ENCODE results near the gene MGLL.

Gene MGLL

DNA sequence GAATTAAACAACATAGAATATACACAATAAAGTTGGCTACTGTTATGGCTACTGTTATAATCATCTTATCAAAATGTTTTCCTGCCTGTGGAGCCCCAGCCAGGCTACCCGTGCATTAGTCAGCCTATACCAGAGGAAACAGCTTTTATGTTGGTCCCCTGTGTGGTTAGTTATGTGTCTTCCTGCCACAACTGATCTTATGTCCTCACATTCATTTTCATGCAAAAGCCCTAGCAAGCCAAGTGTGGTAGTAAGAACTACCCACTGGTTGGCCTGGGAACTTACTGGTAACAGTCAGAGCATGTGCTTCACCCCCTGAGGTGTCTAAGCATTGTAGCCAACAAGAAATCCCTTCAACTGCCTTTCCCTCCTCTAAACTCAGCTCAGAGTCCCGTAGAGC is 21.8 kb downstream of the MGLL start:
- Histone ChIP-seq H2AFZ (no peak overlapping the region), H3K9ac (no peak overlapping the region), H3K9me3 (ENCODE audit: control insufficient read depth, low read length) (no peaks in the 10 kb centered on the region), H3K4me1 (no peaks in the 10 kb centered on the region), H3K79me2 (no peaks in the 10 kb centered on the region), H3K36me3 (ENCODE audit: control insufficient read depth, insufficient read depth, low read length) (no peaks in the 10 kb centered on the region), H3K4me3 (ENCODE audit: low read depth, low read length) (no peak overlapping the region), H3K27ac (no peak overlapping the region), H3K4me2 (ENCODE audit: low read length) (no peak overlapping the region), H3K27me3 (ENCODE audit: control insufficient read depth, insufficient read depth, low read length) (no peaks in the 10 kb centered on the region)
- TF ChIP-seq, protein P1, sequence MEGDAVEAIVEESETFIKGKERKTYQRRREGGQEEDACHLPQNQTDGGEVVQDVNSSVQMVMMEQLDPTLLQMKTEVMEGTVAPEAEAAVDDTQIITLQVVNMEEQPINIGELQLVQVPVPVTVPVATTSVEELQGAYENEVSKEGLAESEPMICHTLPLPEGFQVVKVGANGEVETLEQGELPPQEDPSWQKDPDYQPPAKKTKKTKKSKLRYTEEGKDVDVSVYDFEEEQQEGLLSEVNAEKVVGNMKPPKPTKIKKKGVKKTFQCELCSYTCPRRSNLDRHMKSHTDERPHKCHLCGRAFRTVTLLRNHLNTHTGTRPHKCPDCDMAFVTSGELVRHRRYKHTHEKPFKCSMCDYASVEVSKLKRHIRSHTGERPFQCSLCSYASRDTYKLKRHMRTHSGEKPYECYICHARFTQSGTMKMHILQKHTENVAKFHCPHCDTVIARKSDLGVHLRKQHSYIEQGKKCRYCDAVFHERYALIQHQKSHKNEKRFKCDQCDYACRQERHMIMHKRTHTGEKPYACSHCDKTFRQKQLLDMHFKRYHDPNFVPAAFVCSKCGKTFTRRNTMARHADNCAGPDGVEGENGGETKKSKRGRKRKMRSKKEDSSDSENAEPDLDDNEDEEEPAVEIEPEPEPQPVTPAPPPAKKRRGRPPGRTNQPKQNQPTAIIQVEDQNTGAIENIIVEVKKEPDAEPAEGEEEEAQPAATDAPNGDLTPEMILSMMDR (IDR thresholded peaks at IDR 0.05), result no peak

DNA sequence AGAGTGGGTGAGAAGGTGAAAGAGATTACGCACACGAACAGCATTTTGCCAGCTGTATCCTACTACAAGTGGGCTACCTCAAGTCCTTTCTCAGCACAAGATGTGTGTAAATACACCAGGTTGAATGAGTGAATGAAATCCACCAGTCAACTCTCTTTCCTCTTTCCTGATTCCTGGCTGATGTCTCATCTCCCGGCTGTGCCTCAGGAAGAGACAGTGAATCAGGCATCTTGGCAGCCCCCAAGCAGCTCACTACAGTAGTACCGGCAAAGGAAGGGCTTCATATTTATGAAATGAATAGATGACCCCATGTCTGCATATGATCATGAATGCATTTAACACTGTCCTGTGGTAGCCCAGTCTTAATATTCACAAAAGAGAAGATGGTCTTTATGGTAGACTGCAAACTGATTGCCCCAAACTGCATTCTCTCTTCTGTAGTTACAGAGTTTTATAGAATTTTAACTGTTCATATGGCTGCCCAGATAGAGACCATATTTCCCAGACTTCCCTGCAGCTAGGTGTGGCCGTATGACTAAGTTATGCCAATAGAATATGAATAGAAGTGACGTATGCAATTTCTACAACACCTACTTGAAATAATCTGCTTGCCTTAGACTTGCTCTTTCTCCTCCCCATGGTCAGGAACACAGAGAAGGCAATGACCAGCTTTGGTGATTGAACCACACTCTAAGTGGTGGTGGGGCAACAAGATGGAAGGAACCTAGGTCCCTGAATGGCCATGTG is 22.7 kb downstream of the MGLL start:
- Histone ChIP-seq H3K4me2 (ENCODE audit: low read length) (no peak overlapping the region), H3K36me3 (ENCODE audit: control insufficient read depth, insufficient read depth, low read length) (no peaks in the 10 kb centered on the region), H3K4me1 (no peaks in the 10 kb centered on the region), H3K9ac (no peak overlapping the region), H2AFZ (no peak overlapping the region), H3K9me3 (ENCODE audit: control insufficient read depth, low read length) (no peaks in the 10 kb centered on the region), H3K4me3 (ENCODE audit: low read depth, low read length) (no peak overlapping the region), H3K27me3 (ENCODE audit: control insufficient read depth, insufficient read depth, low read length) (no peaks in the 10 kb centered on the region), H3K79me2 (no peaks in the 10 kb centered on the region), H3K27ac (no peak overlapping the region)
- TF ChIP-seq, protein P1 (IDR thresholded peaks at IDR 0.05), result no peak

DNA sequence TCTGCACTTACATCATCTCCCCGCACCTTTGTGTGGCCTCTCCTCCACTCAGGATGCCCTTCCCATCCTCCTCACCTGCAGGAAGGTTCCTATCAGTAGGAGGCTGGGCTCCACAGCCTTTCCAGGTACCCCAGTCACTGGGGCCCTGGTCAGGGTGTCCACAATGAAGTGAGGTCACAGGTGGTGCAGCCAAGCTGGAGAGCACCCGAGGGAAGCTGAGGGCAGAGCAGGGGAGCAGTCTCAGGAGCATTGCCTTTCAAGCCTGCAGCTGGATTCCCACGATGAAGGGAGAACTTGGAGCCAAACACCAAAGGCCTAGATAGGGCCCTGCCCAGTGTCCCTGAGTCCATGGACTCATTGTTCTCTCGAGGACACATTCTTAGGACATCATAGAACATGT is 23.6 kb downstream of the MGLL start:
- Histone ChIP-seq H3K9ac (no peak overlapping the region), H3K9me3 (ENCODE audit: control insufficient read depth, low read length) (no peaks in the 10 kb centered on the region), H3K36me3 (ENCODE audit: control insufficient read depth, insufficient read depth, low read length) (no peaks in the 10 kb centered on the region), H2AFZ (no peak overlapping the region), H3K4me1 (no peaks in the 10 kb centered on the region), H3K27me3 (ENCODE audit: control insufficient read depth, insufficient read depth, low read length) (no peaks in the 10 kb centered on the region), H3K4me2 (ENCODE audit: low read length) (no peak overlapping the region), H3K79me2 (no peaks in the 10 kb centered on the region), H3K4me3 (ENCODE audit: low read depth, low read length) (no peak overlapping the region), H3K27ac (no peak overlapping the region)
- TF ChIP-seq, protein P1 (IDR thresholded peaks at IDR 0.05), result no peak

DNA sequence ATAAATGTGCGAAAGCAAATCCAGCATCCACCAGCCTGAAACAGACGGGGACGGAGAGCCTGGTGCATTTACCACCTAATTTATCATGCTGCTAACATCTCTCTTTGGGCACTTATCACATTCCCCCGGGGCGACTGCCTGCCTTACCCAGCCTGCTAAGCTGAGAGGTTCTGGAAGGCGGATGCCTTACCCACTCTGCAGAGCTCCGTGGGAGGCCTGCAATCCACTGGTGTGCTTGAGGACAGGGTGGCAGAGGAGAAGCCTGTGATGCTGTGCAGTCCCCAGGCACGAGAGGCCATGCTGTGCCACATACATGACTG is 25.5 kb downstream of the MGLL start:
- TF ChIP-seq, protein P1 (IDR thresholded peaks at IDR 0.05), result no peak
- no peaks in the 10 kb centered on the region for H3K27me3 ChIP-seq (ENCODE audit: control insufficient read depth, insufficient read depth, low read length)
- no peak overlapping the region for H3K27ac ChIP-seq
- H3K9ac ChIP-seq, result no peak overlapping the region
- H3K36me3 ChIP-seq (ENCODE audit: control insufficient read depth, insufficient read depth, low read length), result no peaks in the 10 kb centered on the region
- H3K9me3 ChIP-seq (ENCODE audit: control insufficient read depth, low read length), result no peaks in the 10 kb centered on the region
- H3K79me2 ChIP-seq, result no peaks in the 10 kb centered on the region
- H3K4me3 ChIP-seq (ENCODE audit: low read depth, low read length), result no peak overlapping the region
- H3K4me1 ChIP-seq, result no peaks in the 10 kb centered on the region
- H2AFZ ChIP-seq, result no peak overlapping the region
- no peak overlapping the region for H3K4me2 ChIP-seq (ENCODE audit: low read length)
